T-helper 2 cell treated with Interferon-gamma antibody and Interleukin-4, amounts not matched to agents 5 μg/mL and 100 μg/mL, for 36 hours (primary cell): Measurements from ENCODE around the gene TTLL6.
"Not testable (repeated sequence)": the region's sequence is repeated elsewhere in the genome, so short reads cannot be mapped to it uniquely, and the experiment has no call there.

ENCODE experiments used
- DNase-seq: peaks from one replicate; pipeline ENCODE4 v3.0.0; 2021; ENCODE audit warnings: low spot score
- H3K27ac Mint-ChIP-seq: one replicate; pipeline ENCODE4 v1.8.0; 2021; ENCODE audit warnings: mild to moderate bottlenecking, mixed read lengths
- H3K27me3 Mint-ChIP-seq: one replicate; pipeline ENCODE4 v1.8.0; 2021; ENCODE audit warnings: low read depth, mixed read lengths
- H3K36me3 Mint-ChIP-seq: one replicate; pipeline ENCODE4 v1.8.0; 2021; ENCODE audit warnings: low read depth, mixed read lengths
- H3K4me1 Mint-ChIP-seq: one replicate; pipeline ENCODE4 v1.8.0; 2021; ENCODE audit warnings: low read depth, mixed read lengths
- H3K4me3 Mint-ChIP-seq: one replicate; pipeline ENCODE4 v1.8.0; 2022; ENCODE audit warnings: mild to moderate bottlenecking, moderate library complexity, mixed read lengths
- H3K9me3 Mint-ChIP-seq: one replicate; pipeline ENCODE4 v1.8.0; 2021; ENCODE audit warnings: mixed read lengths

Gene TTLL6

GRCh38 chr17:48816774-48817590 lies at the start of gene TTLL6:
Gene TTLL6 (minus strand): TSS chr17:48817229. CDS start chr17:48817072, 157 bp downstream.
- peaks cover 16% of the 10 kb centered on the region for H3K4me1 Mint-ChIP-seq
- no peak within 1 kb of the TSS for H3K27ac Mint-ChIP-seq
- DNase-seq: peak; percentile 80
- H3K9me3 Mint-ChIP-seq: no peaks in the 10 kb centered on the region
- H3K27me3 Mint-ChIP-seq: peaks cover 72% of the 10 kb centered on the region
- peak within 1 kb of the TSS; percentile 87 for H3K4me3 Mint-ChIP-seq
- no peaks in the 10 kb centered on the region for H3K36me3 Mint-ChIP-seq

DNA sequence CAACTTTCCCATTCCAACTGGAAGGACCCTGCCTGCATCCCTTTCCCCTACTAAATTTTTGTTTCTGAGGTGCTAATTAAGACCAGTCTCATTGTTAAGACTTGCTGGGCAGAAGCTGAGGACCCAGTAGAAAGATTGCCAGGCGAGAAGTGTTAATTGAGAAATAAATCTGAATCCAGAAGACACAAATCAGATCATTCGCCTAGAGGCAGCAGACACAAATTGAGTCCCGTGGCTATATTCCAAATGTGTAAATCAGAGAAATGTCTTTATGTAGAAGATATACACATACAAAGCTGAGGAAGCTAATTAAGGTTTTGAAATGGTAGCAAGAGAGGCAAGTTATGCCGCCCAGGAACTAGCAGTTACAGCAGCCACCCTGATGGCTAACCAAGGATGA lies 43.4 kb upstream of the TTLL6 start:
- no peaks in the 10 kb centered on the region for H3K9me3 Mint-ChIP-seq
- H3K4me1 Mint-ChIP-seq: peaks cover 18% of the 10 kb centered on the region
- H3K4me3 Mint-ChIP-seq: no peak overlapping the region
- no peaks in the 10 kb centered on the region for H3K27me3 Mint-ChIP-seq
- no peak for DNase-seq
- H3K27ac Mint-ChIP-seq: no peak overlapping the region
- H3K36me3 Mint-ChIP-seq: peaks cover 59% of the 10 kb centered on the region

DNA sequence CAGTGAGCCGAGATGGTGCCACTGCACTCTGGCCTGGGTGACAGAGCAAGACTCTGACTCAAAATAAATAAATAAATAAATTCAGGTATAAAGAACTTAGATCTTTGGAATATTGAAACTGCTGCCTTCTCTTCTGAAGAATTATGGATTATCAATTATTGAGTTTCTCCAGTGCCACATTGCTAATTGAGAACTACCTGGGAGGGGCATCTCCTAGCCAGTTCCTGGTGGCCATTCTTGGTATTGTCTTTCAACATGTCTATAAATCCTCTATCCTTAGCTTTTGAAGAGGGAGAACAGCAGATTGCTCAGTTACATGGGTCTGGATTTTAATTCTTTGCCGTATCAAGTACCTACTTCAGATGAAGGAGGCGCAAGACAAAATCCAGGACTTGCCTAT lies 43.0 kb upstream of the TTLL6 start:
- no peak for DNase-seq
- Mint-ChIP-seq H3K36me3 (peaks cover 57% of the 10 kb centered on the region), H3K4me3 (no peak overlapping the region)

GRCh38 chr17:48856122-48856821 lies 39.2 kb upstream of the TTLL6 start:
- Mint-ChIP-seq H3K4me3 (peak overlapping the region; percentile 37), H3K27me3 (no peaks in the 10 kb centered on the region), H3K27ac (peak overlapping the region; percentile 66), H3K36me3 (peaks cover 58% of the 10 kb centered on the region), H3K4me1 (peaks cover 40% of the 10 kb centered on the region), H3K9me3 (no peaks in the 10 kb centered on the region)
- DNase-seq: no peak

More for the DNA sequence above, 43.0 kb upstream of the TTLL6 start:
- Mint-ChIP-seq H3K4me1 (peaks cover 23% of the 10 kb centered on the region), H3K27ac (no peak overlapping the region), H3K9me3 (no peaks in the 10 kb centered on the region), H3K27me3 (no peaks in the 10 kb centered on the region)

- no peaks in the 10 kb centered on the region for H3K27me3 Mint-ChIP-seq
- no peaks in the 10 kb centered on the region for H3K9me3 Mint-ChIP-seq
- peaks cover 55% of the 10 kb centered on the region for H3K36me3 Mint-ChIP-seq
- no peak for DNase-seq
- H3K4me3 Mint-ChIP-seq: no peak overlapping the region
- H3K4me1 Mint-ChIP-seq: peaks cover 49% of the 10 kb centered on the region
- no peak overlapping the region for H3K27ac Mint-ChIP-seq
Observed at GRCh38 chr17:48854774-48855476, 37.9 kb upstream of the TTLL6 start.

DNA sequence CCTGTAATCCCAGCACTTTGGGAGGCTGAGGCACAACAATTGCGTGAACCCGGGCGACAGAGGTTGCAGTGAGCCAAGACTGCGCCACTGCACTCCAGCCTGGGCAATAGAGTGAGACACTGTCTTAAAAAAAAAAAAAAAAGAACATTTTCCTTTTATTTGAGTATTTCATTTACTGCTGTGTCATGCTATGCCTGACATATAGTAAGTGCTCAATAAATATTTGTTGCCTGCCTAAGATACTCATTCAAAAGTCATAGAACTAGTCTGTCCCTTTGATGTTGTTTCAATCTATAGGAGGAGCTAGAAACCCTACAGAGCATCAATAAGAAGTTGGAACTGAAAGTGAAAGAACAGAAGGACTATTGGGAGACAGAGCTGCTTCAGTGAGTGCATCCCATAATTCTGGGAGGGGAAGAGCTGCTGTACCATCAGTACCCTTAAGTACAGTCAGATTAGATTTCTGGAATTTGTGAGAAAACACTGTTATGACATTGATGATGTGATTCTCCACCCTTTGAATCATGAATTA lies 33.8 kb upstream of the TTLL6 start:
- Mint-ChIP-seq H3K36me3 (peaks cover 60% of the 10 kb centered on the region), H3K9me3 (no peaks in the 10 kb centered on the region), H3K27ac (peak overlapping the region; percentile 74), H3K4me1 (peaks cover 41% of the 10 kb centered on the region), H3K4me3 (peak overlapping the region; percentile 39), H3K27me3 (no peaks in the 10 kb centered on the region)
- DNase-seq: no peak

DNA sequence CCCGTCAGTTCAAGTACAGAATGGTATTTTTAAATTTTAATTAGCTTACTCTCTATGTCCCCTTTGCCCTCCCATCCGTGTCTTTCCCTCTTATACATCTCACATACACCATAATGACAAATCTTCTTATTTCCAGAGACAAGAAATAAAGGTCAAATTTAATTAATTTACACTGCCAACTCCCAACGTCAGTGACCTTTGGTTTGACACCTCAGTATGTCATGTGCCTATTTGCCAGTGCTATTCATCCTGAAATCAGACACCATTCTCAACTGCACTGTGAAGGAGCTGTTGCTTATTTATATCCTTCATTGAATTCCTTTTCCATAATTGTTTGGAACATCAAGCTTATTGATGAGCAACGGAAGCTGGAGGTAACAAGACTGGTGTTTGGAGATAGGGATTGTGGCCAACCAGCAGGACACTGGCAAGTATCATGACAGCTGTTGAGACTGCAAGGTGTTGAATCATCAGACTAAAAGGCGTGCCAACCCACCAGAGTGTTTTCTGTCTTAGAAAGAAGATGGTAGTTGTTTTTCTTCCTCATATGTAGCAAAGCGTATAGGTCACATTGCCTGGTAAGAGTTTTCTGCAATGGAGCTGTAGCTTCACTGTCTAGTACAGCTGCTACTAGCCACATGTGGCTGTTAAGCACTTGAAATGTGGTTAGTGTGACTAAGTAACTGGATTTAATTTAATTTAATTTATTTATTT lies 26.3 kb upstream of the TTLL6 start:
- Mint-ChIP-seq H3K27ac (no peak overlapping the region), H3K9me3 (no peaks in the 10 kb centered on the region), H3K4me3 (peak overlapping the region; percentile 21), H3K4me1 (peaks cover 31% of the 10 kb centered on the region), H3K36me3 (peaks cover 51% of the 10 kb centered on the region), H3K27me3 (no peaks in the 10 kb centered on the region)
- no peak for DNase-seq

GRCh38 chr17:48842746-48843145 lies 25.7 kb upstream of the TTLL6 start:
- peaks cover 49% of the 10 kb centered on the region for H3K36me3 Mint-ChIP-seq
- no peaks in the 10 kb centered on the region for H3K9me3 Mint-ChIP-seq
- no peak for DNase-seq
- no peak overlapping the region for H3K27ac Mint-ChIP-seq
- no peak overlapping the region for H3K4me3 Mint-ChIP-seq
- no peaks in the 10 kb centered on the region for H3K27me3 Mint-ChIP-seq
- peaks cover 31% of the 10 kb centered on the region for H3K4me1 Mint-ChIP-seq

DNA sequence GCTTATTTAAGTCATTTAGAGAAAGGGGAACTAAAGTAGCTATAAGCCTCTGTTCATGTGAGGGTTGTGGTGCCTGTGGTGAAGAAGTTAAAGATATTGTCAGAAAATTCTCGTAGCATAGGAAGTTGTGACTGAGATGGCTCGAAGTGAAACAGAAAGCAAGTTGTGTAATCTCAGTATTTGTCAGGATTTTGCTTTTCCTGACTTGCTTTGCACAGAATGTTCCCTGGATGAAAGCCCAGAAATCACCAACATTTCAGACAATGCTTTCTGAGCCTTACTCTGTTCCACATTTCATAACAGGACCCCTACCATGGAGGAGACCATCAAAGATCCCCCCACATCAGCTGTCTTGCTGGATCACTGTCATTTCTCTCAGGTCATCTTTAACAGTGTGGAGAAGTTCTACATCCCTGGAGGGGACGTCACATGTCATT lies 24.4 kb upstream of the TTLL6 start:
- DNase-seq: peak; percentile 55
- peaks cover 41% of the 10 kb centered on the region for H3K4me1 Mint-ChIP-seq
- H3K36me3 Mint-ChIP-seq: peaks cover 53% of the 10 kb centered on the region
- H3K27me3 Mint-ChIP-seq: no peaks in the 10 kb centered on the region
- no peaks in the 10 kb centered on the region for H3K9me3 Mint-ChIP-seq
- peak overlapping the region; percentile 84 for H3K27ac Mint-ChIP-seq
- peak overlapping the region; percentile 77 for H3K4me3 Mint-ChIP-seq

DNA sequence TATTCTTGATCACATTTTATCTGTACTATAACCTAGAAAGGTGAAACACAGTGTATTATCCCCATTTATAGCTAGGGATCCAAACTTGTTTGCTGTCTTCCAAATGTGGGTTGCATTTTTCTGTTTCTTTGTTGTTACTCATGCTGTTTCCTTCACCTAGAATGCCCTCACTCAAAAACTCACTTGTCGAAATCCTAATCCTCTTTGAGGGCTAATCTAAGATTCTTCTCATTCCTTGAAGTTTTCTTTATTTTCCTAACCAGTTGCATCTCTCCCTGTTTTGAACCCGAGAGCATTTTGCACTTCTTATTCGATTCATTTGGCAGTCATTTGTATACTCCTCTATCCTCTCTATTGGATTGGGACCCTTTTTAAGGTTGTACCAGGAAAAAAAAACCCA lies 23.4 kb upstream of the TTLL6 start:
- Mint-ChIP-seq H3K4me3 (peak overlapping the region; percentile 77), H3K27me3 (no peaks in the 10 kb centered on the region), H3K4me1 (peaks cover 51% of the 10 kb centered on the region), H3K9me3 (no peaks in the 10 kb centered on the region), H3K27ac (no peak overlapping the region), H3K36me3 (peaks cover 57% of the 10 kb centered on the region)
- no peak for DNase-seq

DNA sequence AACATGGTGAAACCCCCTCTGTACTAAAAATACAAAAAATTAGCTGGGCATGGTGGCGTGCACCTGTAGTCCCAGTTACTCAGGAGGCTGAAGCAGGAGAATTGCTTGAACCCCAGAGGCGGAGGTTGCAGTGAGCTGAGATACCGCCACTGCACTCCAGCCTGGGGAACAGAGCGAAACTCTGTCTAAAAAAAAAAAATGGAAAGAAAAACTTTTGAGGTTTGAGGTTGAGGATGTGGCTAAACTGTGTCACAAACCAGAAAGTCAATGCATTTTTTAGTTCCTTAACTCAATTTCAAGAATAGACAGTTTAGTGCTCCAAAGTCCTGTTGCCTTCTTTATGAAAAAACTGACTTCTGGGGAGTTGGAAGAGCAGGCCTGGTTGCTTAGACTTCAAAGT lies 20.4 kb upstream of the TTLL6 start:
- H3K36me3 Mint-ChIP-seq: peaks cover 56% of the 10 kb centered on the region
- peaks cover 74% of the 10 kb centered on the region for H3K4me1 Mint-ChIP-seq
- H3K4me3 Mint-ChIP-seq: peak overlapping the region; percentile 83
- not testable (repeated sequence) for H3K9me3 Mint-ChIP-seq, H3K27me3 Mint-ChIP-seq
- DNase-seq: peak; percentile 37
- peak overlapping the region; percentile 94 for H3K27ac Mint-ChIP-seq

DNA sequence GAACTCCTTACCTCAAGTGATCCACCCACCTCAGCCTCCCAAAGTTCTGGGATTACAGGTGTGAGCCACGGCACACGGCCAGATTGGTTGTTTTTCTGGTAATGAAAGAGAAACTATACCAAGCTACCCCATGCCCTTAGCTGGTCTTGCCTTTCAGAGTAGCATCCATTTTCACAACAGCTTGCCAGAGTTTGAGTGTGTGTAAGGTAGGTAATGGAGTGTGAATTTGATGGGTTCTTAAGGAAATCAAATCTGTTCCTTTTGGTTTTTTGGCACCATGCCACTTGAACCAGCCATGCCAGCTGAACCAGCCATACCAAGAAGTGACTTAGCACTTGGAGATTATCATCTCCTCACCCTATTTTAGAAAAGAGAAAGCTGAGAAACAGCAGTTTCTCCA lies 18.9 kb upstream of the TTLL6 start:
- Mint-ChIP-seq H3K4me1 (peaks cover 70% of the 10 kb centered on the region), H3K4me3 (peak overlapping the region; percentile 55), H3K9me3 (no peaks in the 10 kb centered on the region), H3K27ac (peak overlapping the region; percentile 60), H3K27me3 (no peaks in the 10 kb centered on the region), H3K36me3 (peaks cover 49% of the 10 kb centered on the region)
- no peak for DNase-seq

DNA sequence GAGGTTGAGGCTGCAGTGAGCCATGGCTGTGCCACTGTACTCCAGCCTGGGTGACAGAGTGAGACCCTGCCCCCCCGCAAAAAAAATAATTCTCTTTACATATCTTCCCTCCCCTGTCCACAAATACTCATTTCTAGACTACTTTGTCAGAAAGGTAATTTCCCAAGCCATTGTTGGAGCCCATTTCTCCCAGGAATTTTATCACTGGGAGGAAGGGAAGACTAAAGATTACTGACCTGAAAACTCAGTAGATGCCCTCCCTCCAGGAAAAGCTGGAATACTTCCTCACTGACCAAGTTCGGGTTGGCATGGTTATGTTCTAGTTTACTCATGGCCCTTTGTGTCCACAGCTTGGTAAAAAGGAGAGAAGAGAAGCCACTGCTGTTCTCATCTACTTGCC lies 17.9 kb upstream of the TTLL6 start:
- Mint-ChIP-seq H3K27me3 (no peaks in the 10 kb centered on the region), H3K4me3 (peak overlapping the region; percentile 24), H3K9me3 (no peaks in the 10 kb centered on the region), H3K27ac (no peak overlapping the region), H3K36me3 (peaks cover 41% of the 10 kb centered on the region), H3K4me1 (peaks cover 64% of the 10 kb centered on the region)
- DNase-seq: no peak
